GM12878 (cell line): ENCODE data around the gene IGLON5. TPM values are rescaled to one million over a fixed set of nuclear protein-coding genes. Genes with fewer than 3 reads are reported as not detected.

Experiments used
- ATAC-seq: fragments of 200-7000 bp; cut with Tn5 transposase; 3 replicates; pipeline ENCODE4 v1.9.1; 2020; ENCODE audit warnings: mild to moderate bottlenecking, moderate library complexity
- BruUV-seq: library from RNA; stranded (reverse); fragments of 400-500 nt; replicated peaks from 2 replicates; lab custom pipeline; 2021; lab: Mats Ljungman, UMichigan
- CTCF ChIA-PET: fragments of 300-600 bp; sonication (Branson Sonifier 250); formaldehyde crosslinking; extraction: SDS; loops from one replicate; lab custom pipeline; 2021; ENCODE audit warnings: inconsistent platforms; lab: Yijun Ruan, JAX
- POLR2A ChIA-PET: fragments of 350-600 bp; formaldehyde crosslinking; extraction: SDS; loops from one replicate; lab custom pipeline; 2021; ENCODE audit warnings: inconsistent platforms; lab: Charles Lee
- RAD21 ChIA-PET: fragments of 300-600 bp; sonication (Branson Sonifier 250); formaldehyde crosslinking; loops from one replicate; lab custom pipeline; 2023; ENCODE audit warnings: antibody characterized with exemption; ENCODE audit not compliant: unreplicated experiment; lab: Charles Lee
- SMC1A ChIA-PET: fragments of 300-600 bp; sonication (Branson Sonifier 250); formaldehyde crosslinking; loops from one replicate; lab custom pipeline; 2023; ENCODE audit not compliant: unreplicated experiment, uncharacterized antibody; lab: Charles Lee
- DNase-seq: peaks from one replicate; pipeline ENCODE4 v3.0.0-alpha.2; 2011; ENCODE audit warnings: low read depth, low spot score
- FAIRE-seq: peaks from 3 replicates; lab custom pipeline; 2011; peaks lifted over from hg19 to GRCh38; lab: Jason Lieb, UNC
- H2AFZ ChIP-seq: 2 replicates; pipeline ENCODE4 v1.6.0; 2011; ENCODE audit warnings: low read depth, low read length, control low read depth; ENCODE audit not compliant: control insufficient read depth
- H3K27ac ChIP-seq: 2 replicates; pipeline ENCODE4 v1.5.1; 2011; ENCODE audit warnings: control low read depth; ENCODE audit not compliant: control insufficient read depth, insufficient read depth
- H3K27me3 ChIP-seq, 2 experiments: replicated peaks in 1 of 2; 2 replicates each; pipeline versions ENCODE4 v1.6.0 to v1.6.1; 2011; ENCODE audit warnings: low read length in 1 of 2; ENCODE audit not compliant: control insufficient read depth in 2 of 2, insufficient read depth in 2 of 2
- H3K36me3 ChIP-seq, 2 experiments: 2 replicates each; pipeline ENCODE4 v1.5.1; 2011; ENCODE audit warnings: low read length in 1 of 2; ENCODE audit not compliant: control insufficient read depth in 2 of 2, insufficient read depth in 2 of 2
- H3K4me1 ChIP-seq: 2 replicates; pipeline ENCODE4 v1.6.1; 2011; ENCODE audit warnings: mild to moderate bottlenecking, low read length, moderate library complexity, mixed read lengths; ENCODE audit not compliant: control insufficient read depth, insufficient read depth
- H3K4me2 ChIP-seq: 2 replicates; pipeline ENCODE4 v1.6.0; 2011; ENCODE audit warnings: control low read depth; ENCODE audit not compliant: control insufficient read depth, insufficient read depth
- H3K4me3 ChIP-seq: fragments of 200-600 bp; sonication (generic); 2 replicates; pipeline ENCODE4 v1.5.1; 2016
- H3K79me2 ChIP-seq: 2 replicates; pipeline ENCODE4 v1.6.0; 2011; ENCODE audit warnings: low read length; ENCODE audit not compliant: control insufficient read depth, insufficient read depth
- H3K9ac ChIP-seq: 2 replicates; pipeline ENCODE4 v1.8.0; 2011; ENCODE audit warnings: low read length, control low read depth, mixed read lengths; ENCODE audit not compliant: control insufficient read depth, insufficient read depth
- H3K9me3 ChIP-seq: replicated peaks from 3 replicates; pipeline ENCODE4 v1.5.1; 2011; ENCODE audit warnings: mild to moderate bottlenecking, low read length; ENCODE audit not compliant: control insufficient read depth, insufficient read depth
- H4K20me1 ChIP-seq: 2 replicates; pipeline ENCODE4 v1.6.0; 2011; ENCODE audit not compliant: control insufficient read depth, insufficient read depth
- BHLHE40 ChIP-seq, 2 experiments: fragments of 450-650 bp in 1 of 2; IDR thresholded peaks; 2 replicates each; pipeline ENCODE4 v1.6.1; 2011 to 2017; ENCODE audit warnings: low read depth in 2 of 2, borderline replicate concordance in 1 of 2, improper control_type of control experiment in 1 of 2, low read length in 1 of 2, mild to moderate bottlenecking in 1 of 2
- BRCA1 ChIP-seq: IDR thresholded peaks from 2 replicates; pipeline ENCODE4 v1.6.1; 2011; ENCODE audit warnings: low read depth, low read length, improper control_type of control experiment
- CHD1 ChIP-seq: IDR thresholded peaks from 2 replicates; pipeline ENCODE4 v1.6.1; 2012; ENCODE audit warnings: low read depth, low read length, improper control_type of control experiment
- EGR1 ChIP-seq, 2 experiments: IDR thresholded peaks; 1 replicate in 1 of 2; 2 replicates in 1 of 2; pipeline ENCODE4 v1.6.1; 2011 to 2012; ENCODE audit warnings: low read depth in 2 of 2, low read length in 2 of 2, borderline replicate concordance in 1 of 2, mild to moderate bottlenecking in 1 of 2, moderate library complexity in 1 of 2
- FOXM1 ChIP-seq: IDR thresholded peaks from 2 replicates; pipeline ENCODE4 v1.6.1; 2012; ENCODE audit warnings: low read depth, mild to moderate bottlenecking, inconsistent platforms, low read length, moderate library complexity
- IRF4 ChIP-seq: IDR thresholded peaks from 2 replicates; pipeline ENCODE4 v1.6.1; 2011; ENCODE audit warnings: low read depth, low read length
- MXI1 ChIP-seq: fragments of 150-350 bp; IDR thresholded peaks from 2 replicates; pipeline ENCODE4 v1.6.1; 2011; ENCODE audit warnings: low read depth, mild to moderate bottlenecking, inconsistent platforms, low read length, improper control_type of control experiment
- NFIC ChIP-seq: IDR thresholded peaks from 2 replicates; pipeline ENCODE4 v1.6.1; 2012; ENCODE audit warnings: low read depth, mild to moderate bottlenecking, inconsistent platforms, low read length, moderate library complexity
- NFYA ChIP-seq: IDR thresholded peaks from 2 replicates; pipeline ENCODE4 v1.6.1; 2011; ENCODE audit warnings: low read depth, mild to moderate bottlenecking, low read length, improper control_type of control experiment, borderline replicate concordance
- NFYB ChIP-seq: IDR thresholded peaks from 2 replicates; pipeline ENCODE4 v1.6.1; 2011; ENCODE audit warnings: low read depth, mild to moderate bottlenecking, low read length, improper control_type of control experiment, moderate library complexity; ENCODE audit not compliant: insufficient read depth
- POU2F2 ChIP-seq: IDR thresholded peaks from 3 replicates; pipeline ENCODE4 v1.6.1; 2011; ENCODE audit warnings: low read depth, mild to moderate bottlenecking, low read length, borderline replicate concordance
- PRDM15 ChIP-seq: fragments of 450-650 bp; formaldehyde crosslinking; IDR thresholded peaks from 2 replicates; pipeline ENCODE4 v1.4.0; 2020; ENCODE audit warnings: mild to moderate bottlenecking, moderate library complexity
- RCOR1 ChIP-seq: conservative IDR thresholded peaks from 2 replicates; pipeline ENCODE4 v1.6.1; 2012; ENCODE audit warnings: low read depth, low read length, improper control_type of control experiment
- YY1 ChIP-seq: IDR thresholded peaks from 2 replicates; pipeline ENCODE4 v1.6.1; 2011; ENCODE audit warnings: low read depth, mild to moderate bottlenecking, low read length
- ZNF217 ChIP-seq: fragments of 450-650 bp; IDR thresholded peaks from 2 replicates; pipeline ENCODE4 v1.6.1; 2017; ENCODE audit warnings: antibody characterized with exemption, mild to moderate bottlenecking
- ZNF24 ChIP-seq: fragments of 450-650 bp; IDR thresholded peaks from 2 replicates; pipeline ENCODE4 v1.6.1; 2017; ENCODE audit warnings: antibody characterized with exemption, mild to moderate bottlenecking
- ZNF384 ChIP-seq: IDR thresholded peaks from 2 replicates; pipeline ENCODE4 v1.6.1; 2012; ENCODE audit warnings: low read depth, mild to moderate bottlenecking, low read length, improper control_type of control experiment, borderline replicate concordance
- ZSCAN29 ChIP-seq: fragments of 450-650 bp; IDR thresholded peaks from 2 replicates; pipeline ENCODE4 v1.6.1; 2017; ENCODE audit warnings: mild to moderate bottlenecking, moderate library complexity
- WGBS: methylation state at CpG from one replicate; pipeline ENCODE4 v1.1.6; 2016; ENCODE audit warnings: low lambda C conversion rate; ENCODE audit not compliant: insufficient replicate concordance, insufficient coverage; ENCODE audit errors: missing lambda C conversion rate; 5-methylcytosine and 5-hydroxymethylcytosine counted together
- in situ Hi-C: fragments of 300-500 bp; cut with MboI; formaldehyde crosslinking; loops from 9 replicates; pipeline ENCODE4 v1.14.3; 2018; ENCODE audit warnings: mixed read lengths
- intact Hi-C: fragments of 100-400 bp; cut with micrococcal nuclease; formaldehyde crosslinking; loops from one replicate; pipeline ENCODE4 v1.14.2; 2022; ENCODE audit not compliant: unreplicated experiment
- polyA plus RNA-seq, 11 experiments: library from polyadenylated mRNA; depleted of rRNA in 4 of 11; unstranded in 6 of 11; stranded (reverse) in 5 of 11; fragments of >200 nt; fragmentation: Nextera tagmentation in 4 of 11; fragmentation: Illumina TruSeq in 1 of 11; extraction: Ambion mirVana in 4 of 11; extraction: Trizol in 1 of 11; gene quantifications; 1 replicate in 1 of 11; 2 replicates in 10 of 11; pipeline versions ENCODE4 v1.2.1 to v1.2.3, GENCODE V29; 2011 to 2016; ENCODE audit warnings: inconsistent platforms in 2 of 11, missing spikeins in 2 of 11, low read depth in 1 of 11
- total RNA-seq, 4 experiments: library from RNA; depleted of rRNA in 3 of 4; stranded (reverse); fragments of >200 nt in 3 of 4; fragmentation: Illumina TruSeq in 1 of 4; extraction: Trizol in 1 of 4; gene quantifications; 2 replicates each; pipeline versions ENCODE4 v1.2.1 to v1.2.3, GENCODE V29; 2013 to 2021

IGLON5 gene
- total and polyA plus RNA-seq, 10 of the 15 experiments (the other 5 are each of a cell fraction or from before 2014, with no cell fraction given) = not detected

DNA sequence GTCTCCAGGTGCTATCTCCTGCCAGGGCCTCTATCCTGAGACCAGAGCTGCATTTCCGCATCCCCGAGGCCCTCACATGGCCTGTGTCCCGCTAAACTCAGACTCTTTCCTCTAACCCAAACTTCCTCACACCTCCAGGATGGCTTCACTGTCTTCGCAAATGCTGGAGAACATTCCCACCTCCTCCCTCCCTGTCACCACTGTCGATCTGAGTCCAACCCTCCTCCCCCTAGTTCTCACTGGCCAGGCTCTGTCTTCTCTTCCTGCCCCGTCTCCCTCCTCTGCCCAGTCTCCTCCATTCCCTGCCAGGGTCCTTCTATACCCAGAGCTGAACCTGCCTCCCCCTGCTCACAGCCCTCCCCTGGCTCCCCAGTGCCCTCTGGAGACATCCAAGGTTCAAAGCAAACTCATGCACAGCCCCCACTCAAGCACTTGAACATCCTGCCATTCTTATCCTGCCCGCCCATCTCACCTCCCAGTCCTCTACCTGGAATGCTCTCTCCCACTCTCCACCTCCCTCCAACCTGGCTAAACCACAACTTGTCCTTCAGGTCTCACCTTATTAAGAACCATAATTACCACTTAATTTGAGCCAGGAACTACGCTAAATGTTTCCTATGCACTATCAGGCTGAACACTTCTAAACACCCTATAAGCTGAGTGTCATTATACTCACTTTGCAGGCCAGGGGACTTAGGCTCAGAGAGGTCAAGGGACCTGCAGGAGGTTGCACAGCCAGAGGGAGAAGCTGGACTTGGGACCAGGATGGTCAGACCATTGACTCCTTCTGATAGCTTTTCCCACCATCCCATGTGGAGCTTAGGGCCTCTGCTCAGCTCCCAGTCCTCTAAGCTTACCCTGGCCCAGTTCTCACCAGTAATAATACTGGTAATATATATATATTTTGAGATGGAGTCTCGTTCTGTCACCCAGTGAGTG, 31.5 kb downstream of the IGLON5 start:
- Histone ChIP-seq H3K36me3 (no peaks in the 10 kb centered on the region; a peak in 1 of 4 replicates), H3K9ac (no peak overlapping the region), H2AFZ (no peak overlapping the region), H4K20me1 (no peaks in the 10 kb centered on the region), H3K4me1 (peaks cover 21% of the 10 kb centered on the region), H3K27me3 (no peaks in the 10 kb centered on the region), H3K9me3 (no peaks in the 10 kb centered on the region), H3K4me2 (no peak overlapping the region), H3K79me2 (no peaks in the 10 kb centered on the region), H3K4me3 (no peak overlapping the region), H3K27ac (no peak overlapping the region)
- 90% methylated on average over 8 of the region's 9 CpGs for whole genome bisulfite sequencing
- ChIA-PET SMC1A (interaction anchor here (0.6 to 1.6 kb wide), 3 partner anchors 34 to 52 kb away, joined by 3 to 4 read pairs (median 3); no protein-coding TSS in a partner anchor), CTCF (interaction anchor here (0.7 to 5.1 kb wide), 11 partner anchors 12 to 98 kb away, joined by 3 to 47 read pairs (median 4); partner anchors contain the start of genes C19orf84 and ETFB), RAD21 (interaction anchor here (1.2 to 1.8 kb wide), 4 partner anchors 25 to 65 kb away, joined by 3 to 8 read pairs (median 6); no protein-coding TSS in a partner anchor), POLR2A (no interaction called here)
- FAIRE-seq (no peak), ATAC-seq (no peak), DNase-seq (no peak)
- in situ Hi-C loops (no loop called here), intact Hi-C loops (no loop called here)
- no peak for TF ChIP-seq BHLHE40 (IDR thresholded peaks at IDR 0.05; ENCODE audit: borderline replicate concordance in 1 of 2, low read depth in 2 of 2, low read length in 1 of 2)
- no peak for TF ChIP-seq NFIC
- TF ChIP-seq FOXM1 = no peak
- TF ChIP-seq BRCA1 = no peak
- no peak for TF ChIP-seq ZSCAN29
- no peak for TF ChIP-seq NFYA
- no peak for TF ChIP-seq ZNF217
- TF ChIP-seq RCOR1 = no peak
- TF ChIP-seq EGR1 (IDR thresholded peaks at IDR 0.05; ENCODE audit: borderline replicate concordance in 1 of 2, low read depth in 2 of 2, low read length in 2 of 2) = no peak
- no peak for TF ChIP-seq YY1
- TF ChIP-seq MXI1 = no peak
- no peak for TF ChIP-seq POU2F2
- no peak for TF ChIP-seq ZNF24
- no peak for TF ChIP-seq NFYB
- TF ChIP-seq CHD1 = no peak
- TF ChIP-seq ZNF384 = no peak
- no peak for TF ChIP-seq PRDM15
- no peak for TF ChIP-seq IRF4
- no TSS peak for BruUV-seq
